Measurements from ENCODE around the gene FOXP1.
A peak's percentile ranks its signal among the peaks of the same experiment; 100 is the strongest.

The FOXP1 gene

DNA sequence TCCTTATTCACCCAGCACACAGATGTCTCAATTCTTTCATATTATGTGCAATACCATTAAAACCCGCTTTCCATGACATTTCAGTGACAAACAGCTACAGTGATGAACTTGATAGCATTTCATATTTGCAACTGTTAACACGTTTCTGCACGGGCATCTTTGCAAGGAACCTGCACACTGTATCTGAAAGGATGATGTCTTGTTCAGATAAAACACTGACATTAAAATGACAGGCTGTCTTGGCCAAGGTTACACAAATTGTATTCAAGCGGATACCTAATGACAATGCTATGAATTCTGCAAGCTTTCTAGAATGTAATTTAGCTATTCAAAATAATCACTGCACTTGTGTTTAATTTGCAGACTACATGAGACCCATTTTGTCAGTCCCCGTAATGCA is 529.2 kb downstream of the FOXP1 start:
- in situ Hi-C loops (cut with HindIII; ENCODE audit: low sequenced_read_pairs): no loop called here
- no peak for TF ChIP-seq CTCF (IDR thresholded peaks at IDR 0.05; ENCODE audit: low read depth, low read length)
- H3K4me3 ChIP-seq (ENCODE audit: low read depth, low read length): no peak overlapping the region
- DNase-seq (ENCODE audit: low read depth, low spot score): no peak

- in situ Hi-C loops (cut with HindIII; ENCODE audit: low sequenced_read_pairs): no loop called here
- TF ChIP-seq CTCF (IDR thresholded peaks at IDR 0.05; ENCODE audit: low read depth, low read length): no peak
- no peak overlapping the region for H3K4me3 ChIP-seq (ENCODE audit: low read depth, low read length)
- DNase-seq (ENCODE audit: low read depth, low spot score): no peak
These were observed 530.0 kb downstream of the FOXP1 start for GRCh38 chr3:71053495-71053894.

DNA sequence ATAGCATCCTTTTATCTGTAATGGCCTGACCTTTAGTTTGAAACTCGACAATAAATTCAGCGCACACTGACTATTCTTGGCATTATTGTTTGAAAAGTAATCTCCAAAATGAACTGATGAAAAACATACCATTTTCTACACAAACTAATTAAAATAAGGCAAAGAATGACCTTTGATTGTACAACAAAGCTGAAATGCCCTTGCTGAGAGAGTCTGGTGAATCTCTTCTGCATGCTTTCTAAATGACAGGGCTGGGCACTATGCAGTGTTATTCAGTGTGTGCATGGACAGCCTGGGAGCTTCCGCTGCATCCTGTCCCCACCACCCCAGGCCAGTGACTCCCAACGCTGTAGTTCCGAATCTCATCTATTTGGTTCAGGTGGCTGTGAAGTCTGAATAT is 530.8 kb downstream of the FOXP1 start:
- H3K4me3 ChIP-seq (ENCODE audit: low read depth, low read length): no peak overlapping the region
- in situ Hi-C loops (cut with HindIII; ENCODE audit: low sequenced_read_pairs): no loop called here
- TF ChIP-seq CTCF (IDR thresholded peaks at IDR 0.05; ENCODE audit: low read depth, low read length): no peak
- no peak for DNase-seq (ENCODE audit: low read depth, low spot score)

DNA sequence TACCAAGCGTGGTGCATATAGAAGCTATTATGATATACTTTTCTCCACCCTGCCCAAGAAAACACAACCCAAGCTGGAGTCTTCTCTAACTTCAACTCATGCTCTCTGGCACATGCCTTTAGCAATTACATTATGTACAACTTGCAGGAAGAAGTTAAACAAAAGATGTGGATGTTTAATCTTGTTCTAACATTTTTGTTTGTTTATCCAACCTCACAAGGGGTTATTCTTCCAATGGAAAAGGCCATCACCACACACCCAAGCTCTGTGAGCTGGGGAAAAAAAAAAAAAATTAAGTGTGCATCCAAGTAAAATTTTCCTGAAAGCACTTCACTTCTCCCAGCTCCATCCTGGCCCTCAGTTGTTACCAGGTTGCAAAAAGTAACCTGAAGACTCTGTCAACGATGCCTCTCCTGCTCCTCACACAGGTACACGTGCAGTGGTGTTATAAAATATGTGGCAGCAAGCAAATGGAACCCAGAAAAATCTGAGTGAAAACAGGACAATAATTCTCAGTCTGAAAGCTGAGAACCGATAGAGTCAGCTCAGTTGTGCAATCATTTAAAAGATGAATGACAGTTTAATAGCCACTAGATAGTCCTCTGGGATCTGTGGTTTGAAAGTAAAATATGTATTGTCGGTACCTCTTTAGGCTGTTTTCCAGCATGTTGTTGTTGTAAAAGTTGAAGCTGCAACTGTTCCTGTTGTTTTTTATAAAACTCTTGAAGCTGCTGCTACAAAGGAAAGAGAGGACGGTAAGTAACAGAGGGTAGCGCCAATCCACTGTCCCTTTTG is 531.4 kb downstream of the FOXP1 start:
- in situ Hi-C loops (cut with HindIII; ENCODE audit: low sequenced_read_pairs): no loop called here
- no peak overlapping the region for H3K4me3 ChIP-seq (ENCODE audit: low read depth, low read length)
- DNase-seq (ENCODE audit: low read depth, low spot score): no peak
- no peak for TF ChIP-seq CTCF (IDR thresholded peaks at IDR 0.05; ENCODE audit: low read depth, low read length)

DNA sequence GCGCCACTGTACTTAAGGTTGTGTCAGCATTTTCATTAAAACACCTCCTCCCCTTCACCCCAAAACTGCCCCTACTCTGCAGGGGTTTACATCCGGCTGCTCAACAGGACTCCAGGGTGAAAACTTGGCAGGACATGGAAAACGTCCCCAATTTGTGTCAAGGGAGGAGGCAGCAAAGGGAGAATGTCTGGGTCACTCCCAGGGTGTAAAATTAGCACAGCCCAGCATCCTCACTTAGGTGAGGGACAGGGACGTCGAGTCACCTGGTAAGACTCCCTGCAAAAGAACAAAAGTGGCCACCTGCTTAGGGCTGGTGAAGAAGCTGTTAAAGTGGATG is 532.3 kb downstream of the FOXP1 start:
- DNase-seq (ENCODE audit: low read depth, low spot score): no peak
- no peak for TF ChIP-seq CTCF (IDR thresholded peaks at IDR 0.05; ENCODE audit: low read depth, low read length)
- no peak overlapping the region for H3K4me3 ChIP-seq (ENCODE audit: low read depth, low read length)
- in situ Hi-C loops (cut with HindIII; ENCODE audit: low sequenced_read_pairs): no loop called here

DNA sequence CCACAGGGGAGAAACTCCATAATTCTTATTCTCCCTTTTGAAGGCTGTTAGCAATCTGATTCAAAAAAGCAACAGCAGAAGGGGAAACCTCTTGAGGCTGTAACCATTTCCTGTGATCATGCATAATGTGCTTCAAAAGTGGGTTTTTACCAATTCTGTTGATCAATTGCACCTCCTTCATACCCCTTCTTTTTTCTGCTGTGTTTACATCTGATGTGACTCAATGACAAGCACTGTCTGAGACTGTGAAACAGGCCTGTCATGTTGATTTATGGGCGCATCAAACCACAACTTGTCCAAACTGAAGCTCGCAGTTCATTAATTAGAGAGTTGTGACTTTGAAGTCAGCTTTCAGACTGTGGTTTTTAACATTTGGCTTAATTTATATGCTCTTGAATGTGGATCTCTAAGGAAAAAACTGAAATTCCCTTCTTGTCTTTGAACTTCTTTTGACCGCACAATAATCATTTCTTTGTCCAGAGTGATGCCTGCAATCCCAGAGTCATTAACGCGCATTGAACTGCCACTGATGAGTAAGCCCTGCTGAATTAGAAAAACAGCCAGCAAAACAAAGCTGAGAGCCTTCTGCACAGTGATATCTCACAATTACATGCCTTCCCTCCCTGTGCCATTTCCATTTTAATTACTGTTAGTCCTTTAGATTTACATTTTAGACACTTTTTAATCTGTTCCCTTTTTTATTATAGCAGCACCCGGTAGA is 532.8 kb downstream of the FOXP1 start:
- DNase-seq (ENCODE audit: low read depth, low spot score): peak; percentile 87
- no peak for TF ChIP-seq CTCF (IDR thresholded peaks at IDR 0.05; ENCODE audit: low read depth, low read length)
- H3K4me3 ChIP-seq (ENCODE audit: low read depth, low read length): no peak overlapping the region
- in situ Hi-C loops (cut with HindIII; ENCODE audit: low sequenced_read_pairs): no loop called here

Data from astrocyte of the spinal cord (primary cell).